GM12878 (cell line): ENCODE data around the gene AFAP1. TPM values are rescaled to one million over a fixed set of nuclear protein-coding genes. Genes with fewer than 3 reads are reported as not detected.

Experiments
- ATAC-seq: fragments of 200-7000 bp; cut with Tn5 transposase; 3 replicates; pipeline ENCODE4 v1.9.1; 2020; ENCODE audit warnings: mild to moderate bottlenecking, moderate library complexity
- BruUV-seq: library from RNA; stranded (reverse); fragments of 400-500 nt; replicated peaks from 2 replicates; lab custom pipeline; 2021; lab: Mats Ljungman, UMichigan
- CTCF ChIA-PET: fragments of 300-600 bp; sonication (Branson Sonifier 250); formaldehyde crosslinking; extraction: SDS; loops from one replicate; lab custom pipeline; 2021; ENCODE audit warnings: inconsistent platforms; lab: Yijun Ruan, JAX
- POLR2A ChIA-PET: fragments of 350-600 bp; formaldehyde crosslinking; extraction: SDS; loops from one replicate; lab custom pipeline; 2021; ENCODE audit warnings: inconsistent platforms; lab: Charles Lee
- RAD21 ChIA-PET: fragments of 300-600 bp; sonication (Branson Sonifier 250); formaldehyde crosslinking; loops from one replicate; lab custom pipeline; 2023; ENCODE audit warnings: antibody characterized with exemption; ENCODE audit not compliant: unreplicated experiment; lab: Charles Lee
- SMC1A ChIA-PET: fragments of 300-600 bp; sonication (Branson Sonifier 250); formaldehyde crosslinking; loops from one replicate; lab custom pipeline; 2023; ENCODE audit not compliant: unreplicated experiment, uncharacterized antibody; lab: Charles Lee
- DNase-seq: peaks from one replicate; pipeline ENCODE4 v3.0.0-alpha.2; 2011; ENCODE audit warnings: low read depth, low spot score
- FAIRE-seq: peaks from 3 replicates; lab custom pipeline; 2011; peaks lifted over from hg19 to GRCh38; lab: Jason Lieb, UNC
- H2AFZ ChIP-seq: 2 replicates; pipeline ENCODE4 v1.6.0; 2011; ENCODE audit warnings: low read depth, low read length, control low read depth; ENCODE audit not compliant: control insufficient read depth
- H3K27ac ChIP-seq: 2 replicates; pipeline ENCODE4 v1.5.1; 2011; ENCODE audit warnings: control low read depth; ENCODE audit not compliant: control insufficient read depth, insufficient read depth
- H3K27me3 ChIP-seq, 2 experiments: replicated peaks in 1 of 2; 2 replicates each; pipeline versions ENCODE4 v1.6.0 to v1.6.1; 2011; ENCODE audit warnings: low read length in 1 of 2; ENCODE audit not compliant: control insufficient read depth in 2 of 2, insufficient read depth in 2 of 2
- H3K36me3 ChIP-seq, 2 experiments: 2 replicates each; pipeline ENCODE4 v1.5.1; 2011; ENCODE audit warnings: low read length in 1 of 2; ENCODE audit not compliant: control insufficient read depth in 2 of 2, insufficient read depth in 2 of 2
- H3K4me1 ChIP-seq: 2 replicates; pipeline ENCODE4 v1.6.1; 2011; ENCODE audit warnings: mild to moderate bottlenecking, low read length, moderate library complexity, mixed read lengths; ENCODE audit not compliant: control insufficient read depth, insufficient read depth
- H3K4me2 ChIP-seq: 2 replicates; pipeline ENCODE4 v1.6.0; 2011; ENCODE audit warnings: control low read depth; ENCODE audit not compliant: control insufficient read depth, insufficient read depth
- H3K4me3 ChIP-seq: fragments of 200-600 bp; sonication (generic); 2 replicates; pipeline ENCODE4 v1.5.1; 2016
- H3K79me2 ChIP-seq: 2 replicates; pipeline ENCODE4 v1.6.0; 2011; ENCODE audit warnings: low read length; ENCODE audit not compliant: control insufficient read depth, insufficient read depth
- H3K9ac ChIP-seq: 2 replicates; pipeline ENCODE4 v1.8.0; 2011; ENCODE audit warnings: low read length, control low read depth, mixed read lengths; ENCODE audit not compliant: control insufficient read depth, insufficient read depth
- H3K9me3 ChIP-seq: replicated peaks from 3 replicates; pipeline ENCODE4 v1.5.1; 2011; ENCODE audit warnings: mild to moderate bottlenecking, low read length; ENCODE audit not compliant: control insufficient read depth, insufficient read depth
- H4K20me1 ChIP-seq: 2 replicates; pipeline ENCODE4 v1.6.0; 2011; ENCODE audit not compliant: control insufficient read depth, insufficient read depth
- BMI1 ChIP-seq: fragments of 450-650 bp; IDR thresholded peaks from 2 replicates; pipeline ENCODE4 v1.6.1; 2016; ENCODE audit warnings: mild to moderate bottlenecking, moderate library complexity, borderline replicate concordance
- CEBPB ChIP-seq, 2 experiments: fragments of 150-350 bp in 1 of 2; IDR thresholded peaks; 2 replicates each; pipeline ENCODE4 v1.6.1; 2012 to 2014; ENCODE audit warnings: low read depth in 2 of 2, low read length in 2 of 2, borderline replicate concordance in 1 of 2, inconsistent platforms in 1 of 2
- CTCF ChIP-seq, 3 experiments: IDR thresholded peaks in 2 of 3; conservative IDR thresholded peaks in 1 of 3; 2 replicates each; pipeline ENCODE4 v1.5.1; 2011; ENCODE audit warnings: low read depth in 3 of 3, low read length in 3 of 3, mild to moderate bottlenecking in 3 of 3, control low read depth in 2 of 3, moderate library complexity in 2 of 3, inconsistent platforms in 1 of 3, mixed read lengths in 1 of 3; ENCODE audit not compliant: control insufficient read depth in 2 of 3, insufficient read depth in 1 of 3; ENCODE audit errors: extremely low read depth in 1 of 3
- EP300 ChIP-seq, 2 experiments: fragments of 150-350 bp in 1 of 2; IDR thresholded peaks; 2 replicates each; pipeline ENCODE4 v1.6.1; 2011 to 2012; ENCODE audit warnings: low read depth in 2 of 2, low read length in 2 of 2, borderline replicate concordance in 1 of 2, improper control_type of control experiment in 1 of 2, inconsistent platforms in 1 of 2; ENCODE audit not compliant: control insufficient read depth in 1 of 2
- ESRRA ChIP-seq: IDR thresholded peaks from 2 replicates; pipeline ENCODE4 v1.6.1; 2012; ENCODE audit warnings: mild to moderate bottlenecking, low read length, improper control_type of control experiment
- MEF2B ChIP-seq: fragments of 450-650 bp; IDR thresholded peaks from 2 replicates; pipeline ENCODE4 v1.6.1; 2018; ENCODE audit warnings: mild to moderate bottlenecking, moderate library complexity; ENCODE audit not compliant: partially characterized antibody, poor library complexity, severe bottlenecking
- NFIC ChIP-seq: IDR thresholded peaks from 2 replicates; pipeline ENCODE4 v1.6.1; 2012; ENCODE audit warnings: low read depth, mild to moderate bottlenecking, inconsistent platforms, low read length, moderate library complexity
- POLR2AphosphoS2 ChIP-seq: IDR thresholded peaks from 2 replicates; pipeline ENCODE4 v1.6.1; 2011; ENCODE audit warnings: low read depth, mild to moderate bottlenecking, low read length, improper control_type of control experiment, moderate library complexity
- SUPT20H ChIP-seq: IDR thresholded peaks from 2 replicates; pipeline ENCODE4 v1.6.1; 2011; ENCODE audit warnings: low read depth, mild to moderate bottlenecking, low read length, moderate library complexity, borderline replicate concordance; ENCODE audit not compliant: control insufficient read depth
- WRNIP1 ChIP-seq: IDR thresholded peaks from 2 replicates; pipeline ENCODE4 v1.6.1; 2011; ENCODE audit warnings: low read depth, low read length, improper control_type of control experiment, borderline replicate concordance
- ZNF207 ChIP-seq: fragments of 450-650 bp; IDR thresholded peaks from 2 replicates; pipeline ENCODE4 v1.6.1; 2014; ENCODE audit warnings: antibody characterized with exemption, mild to moderate bottlenecking, borderline replicate concordance
- ZNF384 ChIP-seq: IDR thresholded peaks from 2 replicates; pipeline ENCODE4 v1.6.1; 2012; ENCODE audit warnings: low read depth, mild to moderate bottlenecking, low read length, improper control_type of control experiment, borderline replicate concordance
- ZZZ3 ChIP-seq: IDR thresholded peaks from 2 replicates; pipeline ENCODE4 v1.6.1; 2011; ENCODE audit warnings: low read depth; ENCODE audit not compliant: control insufficient read depth, insufficient read length
- WGBS: methylation state at CpG from one replicate; pipeline ENCODE4 v1.1.6; 2016; ENCODE audit warnings: low lambda C conversion rate; ENCODE audit not compliant: insufficient replicate concordance, insufficient coverage; ENCODE audit errors: missing lambda C conversion rate; 5-methylcytosine and 5-hydroxymethylcytosine counted together
- in situ Hi-C: fragments of 300-500 bp; cut with MboI; formaldehyde crosslinking; loops from 9 replicates; pipeline ENCODE4 v1.14.3; 2018; ENCODE audit warnings: mixed read lengths
- intact Hi-C: fragments of 100-400 bp; cut with micrococcal nuclease; formaldehyde crosslinking; loops from one replicate; pipeline ENCODE4 v1.14.2; 2022; ENCODE audit not compliant: unreplicated experiment
- polyA plus RNA-seq, 11 experiments: library from polyadenylated mRNA; depleted of rRNA in 4 of 11; unstranded in 6 of 11; stranded (reverse) in 5 of 11; fragments of >200 nt; fragmentation: Nextera tagmentation in 4 of 11; fragmentation: Illumina TruSeq in 1 of 11; extraction: Ambion mirVana in 4 of 11; extraction: Trizol in 1 of 11; gene quantifications; 1 replicate in 1 of 11; 2 replicates in 10 of 11; pipeline versions ENCODE4 v1.2.1 to v1.2.3, GENCODE V29; 2011 to 2016; ENCODE audit warnings: inconsistent platforms in 2 of 11, missing spikeins in 2 of 11, low read depth in 1 of 11
- total RNA-seq, 4 experiments: library from RNA; depleted of rRNA in 3 of 4; stranded (reverse); fragments of >200 nt in 3 of 4; fragmentation: Illumina TruSeq in 1 of 4; extraction: Trizol in 1 of 4; gene quantifications; 2 replicates each; pipeline versions ENCODE4 v1.2.1 to v1.2.3, GENCODE V29; 2013 to 2021
- TF ChIP-seq, protein P1 (sequence below): fragments of 450-650 bp; IDR thresholded peaks from 2 replicates; pipeline ENCODE4 v1.6.1; 2016; ENCODE audit warnings: mild to moderate bottlenecking, moderate library complexity, borderline replicate concordance

AFAP1 gene
- total and polyA plus RNA-seq, 10 of the 15 experiments (the other 5 are each of a cell fraction or from before 2014, with no cell fraction given), result 0.02 to 0.23 (median 0.09) TPM; not detected in 1

DNA sequence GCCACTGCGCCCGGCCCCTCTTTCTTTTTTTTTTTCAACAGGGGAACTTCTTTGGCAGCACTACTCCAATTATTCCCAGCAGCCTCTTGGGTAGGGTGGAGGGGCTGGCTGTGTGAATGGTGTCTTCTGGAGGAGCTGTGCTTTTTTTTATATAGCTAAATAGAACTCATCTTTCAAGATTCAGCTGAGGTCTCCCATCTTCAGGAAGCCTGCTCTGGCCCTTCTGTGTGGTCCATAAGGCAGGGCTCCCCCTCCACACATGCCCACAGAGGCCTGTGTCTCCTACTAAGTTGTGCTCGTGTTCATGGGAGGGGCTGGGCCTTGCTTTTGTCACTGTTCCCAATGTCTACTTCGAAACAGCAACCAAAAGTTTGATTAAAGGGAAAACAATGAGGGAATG lies 116.8 kb downstream of the AFAP1 start (continued):
- TF ChIP-seq CTCF (IDR thresholded peaks at IDR 0.05 in 2 of 3, conservative IDR thresholded peaks at IDR 0.05 in 1 of 3; ENCODE audit: control insufficient read depth in 2 of 3, extremely low read depth in 1 of 3, insufficient read depth in 1 of 3, low read depth in 3 of 3, low read length in 3 of 3) (no peak), ESRRA (no peak), POLR2AphosphoS2 (no peak)
- TF ChIP-seq, all 136 proteins: peak for 0

DNA sequence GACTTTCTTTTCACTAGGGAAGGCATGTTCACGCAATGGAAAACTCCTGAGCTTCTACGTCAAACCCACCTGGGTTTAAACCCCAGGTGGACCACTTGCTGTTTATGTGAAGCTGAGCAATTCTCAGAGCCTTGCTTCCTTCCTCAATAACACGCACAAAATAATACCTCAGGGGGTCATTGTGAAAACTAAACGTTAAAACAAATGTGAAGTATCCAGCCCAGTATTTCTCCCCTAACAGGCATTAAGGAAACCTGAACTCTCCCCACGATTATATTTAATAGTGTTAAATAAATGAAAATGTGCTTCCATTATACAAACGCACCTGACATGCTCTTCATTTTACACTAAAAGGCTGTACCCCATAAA lies 117.5 kb downstream of the AFAP1 start:
- ATAC-seq, result no peak
- CTCF ChIA-PET, result interaction anchor here (0.9 kb wide), 1 partner anchor 17 kb away, joined by 3 read pairs; no protein-coding TSS in a partner anchor
- H3K36me3 ChIP-seq, result no peaks in the 10 kb centered on the region
- no peak for TF ChIP-seq NFIC
- no peak for TF ChIP-seq MEF2B
- TF ChIP-seq WRNIP1, result no peak
- TF ChIP-seq ZZZ3, result no peak
- no peak for TF ChIP-seq EP300 (IDR thresholded peaks at IDR 0.05; ENCODE audit: borderline replicate concordance in 1 of 2, control insufficient read depth in 1 of 2, low read depth in 2 of 2, low read length in 2 of 2)
- TF ChIP-seq, protein P1, sequence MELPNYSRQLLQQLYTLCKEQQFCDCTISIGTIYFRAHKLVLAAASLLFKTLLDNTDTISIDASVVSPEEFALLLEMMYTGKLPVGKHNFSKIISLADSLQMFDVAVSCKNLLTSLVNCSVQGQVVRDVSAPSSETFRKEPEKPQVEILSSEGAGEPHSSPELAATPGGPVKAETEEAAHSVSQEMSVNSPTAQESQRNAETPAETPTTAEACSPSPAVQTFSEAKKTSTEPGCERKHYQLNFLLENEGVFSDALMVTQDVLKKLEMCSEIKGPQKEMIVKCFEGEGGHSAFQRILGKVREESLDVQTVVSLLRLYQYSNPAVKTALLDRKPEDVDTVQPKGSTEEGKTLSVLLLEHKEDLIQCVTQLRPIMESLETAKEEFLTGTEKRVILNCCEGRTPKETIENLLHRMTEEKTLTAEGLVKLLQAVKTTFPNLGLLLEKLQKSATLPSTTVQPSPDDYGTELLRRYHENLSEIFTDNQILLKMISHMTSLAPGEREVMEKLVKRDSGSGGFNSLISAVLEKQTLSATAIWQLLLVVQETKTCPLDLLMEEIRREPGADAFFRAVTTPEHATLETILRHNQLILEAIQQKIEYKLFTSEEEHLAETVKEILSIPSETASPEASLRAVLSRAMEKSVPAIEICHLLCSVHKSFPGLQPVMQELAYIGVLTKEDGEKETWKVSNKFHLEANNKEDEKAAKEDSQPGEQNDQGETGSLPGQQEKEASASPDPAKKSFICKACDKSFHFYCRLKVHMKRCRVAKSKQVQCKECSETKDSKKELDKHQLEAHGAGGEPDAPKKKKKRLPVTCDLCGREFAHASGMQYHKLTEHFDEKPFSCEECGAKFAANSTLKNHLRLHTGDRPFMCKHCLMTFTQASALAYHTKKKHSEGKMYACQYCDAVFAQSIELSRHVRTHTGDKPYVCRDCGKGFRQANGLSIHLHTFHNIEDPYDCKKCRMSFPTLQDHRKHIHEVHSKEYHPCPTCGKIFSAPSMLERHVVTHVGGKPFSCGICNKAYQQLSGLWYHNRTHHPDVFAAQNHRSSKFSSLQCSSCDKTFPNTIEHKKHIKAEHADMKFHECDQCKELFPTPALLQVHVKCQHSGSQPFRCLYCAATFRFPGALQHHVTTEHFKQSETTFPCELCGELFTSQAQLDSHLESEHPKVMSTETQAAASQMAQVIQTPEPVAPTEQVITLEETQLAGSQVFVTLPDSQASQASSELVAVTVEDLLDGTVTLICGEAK, result no peak
- no peak for TF ChIP-seq CEBPB (IDR thresholded peaks at IDR 0.05; ENCODE audit: borderline replicate concordance in 1 of 2, low read depth in 2 of 2, low read length in 2 of 2)
- TF ChIP-seq SUPT20H, result no peak
- no peak for TF ChIP-seq BMI1
- TF ChIP-seq ZNF384, result no peak
- TF ChIP-seq ZNF207, result no peak

More for the DNA sequence above, 117.5 kb downstream of the AFAP1 start:
- Histone ChIP-seq H2AFZ (no peak overlapping the region), H4K20me1 (no peaks in the 10 kb centered on the region), H3K79me2 (no peaks in the 10 kb centered on the region), H3K9ac (no peak overlapping the region), H3K27me3 (peaks cover 0 to 10% of the 10 kb centered on the region in 2 experiments), H3K27ac (no peak overlapping the region), H3K4me3 (no peak overlapping the region), H3K4me2 (no peak overlapping the region), H3K9me3 (no peaks in the 10 kb centered on the region), H3K4me1 (no peaks in the 10 kb centered on the region)
- ChIA-PET RAD21 (no interaction called here), POLR2A (no interaction called here), SMC1A (interaction anchor here (0.6 kb wide), 1 partner anchor 81 kb away, joined by 3 read pairs; no protein-coding TSS in a partner anchor)
- FAIRE-seq (no peak), DNase-seq (no peak)
- WGBS, result 33% methylated on average over 6 of the region's 6 CpGs
- no TSS peak for BruUV-seq
- in situ Hi-C loops (no loop called here), intact Hi-C loops (no loop called here)
